Panc1 (cell line): ENCODE measurements around the gene MRPL40.

Experiments
- SIN3A ChIP-seq: IDR thresholded peaks from 2 replicates; pipeline ENCODE4 v1.6.1; 2012; ENCODE audit warnings: low read depth, mild to moderate bottlenecking, low read length, moderate library complexity, borderline replicate concordance; ENCODE audit not compliant: insufficient read depth
- TF ChIP-seq, protein P1 (sequence below): fragments of 450-650 bp; IDR thresholded peaks from 2 replicates; pipeline ENCODE4 v1.5.1; 2017; ENCODE audit warnings: mild to moderate bottlenecking

- TF ChIP-seq SIN3A: no peak
- TF ChIP-seq, protein P1, sequence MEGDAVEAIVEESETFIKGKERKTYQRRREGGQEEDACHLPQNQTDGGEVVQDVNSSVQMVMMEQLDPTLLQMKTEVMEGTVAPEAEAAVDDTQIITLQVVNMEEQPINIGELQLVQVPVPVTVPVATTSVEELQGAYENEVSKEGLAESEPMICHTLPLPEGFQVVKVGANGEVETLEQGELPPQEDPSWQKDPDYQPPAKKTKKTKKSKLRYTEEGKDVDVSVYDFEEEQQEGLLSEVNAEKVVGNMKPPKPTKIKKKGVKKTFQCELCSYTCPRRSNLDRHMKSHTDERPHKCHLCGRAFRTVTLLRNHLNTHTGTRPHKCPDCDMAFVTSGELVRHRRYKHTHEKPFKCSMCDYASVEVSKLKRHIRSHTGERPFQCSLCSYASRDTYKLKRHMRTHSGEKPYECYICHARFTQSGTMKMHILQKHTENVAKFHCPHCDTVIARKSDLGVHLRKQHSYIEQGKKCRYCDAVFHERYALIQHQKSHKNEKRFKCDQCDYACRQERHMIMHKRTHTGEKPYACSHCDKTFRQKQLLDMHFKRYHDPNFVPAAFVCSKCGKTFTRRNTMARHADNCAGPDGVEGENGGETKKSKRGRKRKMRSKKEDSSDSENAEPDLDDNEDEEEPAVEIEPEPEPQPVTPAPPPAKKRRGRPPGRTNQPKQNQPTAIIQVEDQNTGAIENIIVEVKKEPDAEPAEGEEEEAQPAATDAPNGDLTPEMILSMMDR: no peak
These were observed 11.3 kb downstream of the MRPL40 start for GRCh38 chr22:19443544-19444211.
